ENCODE data around the gene NOX5. TPM values are rescaled to one million over a fixed set of nuclear protein-coding genes. Genes with fewer than 3 reads are reported as not detected.

Gene NOX5
- total RNA-seq, 5 donors from 2014 or later (not counting 1 experiment from before 2014, with no cell fraction given), result 0.10 TPM; not detected in 4

DNA sequence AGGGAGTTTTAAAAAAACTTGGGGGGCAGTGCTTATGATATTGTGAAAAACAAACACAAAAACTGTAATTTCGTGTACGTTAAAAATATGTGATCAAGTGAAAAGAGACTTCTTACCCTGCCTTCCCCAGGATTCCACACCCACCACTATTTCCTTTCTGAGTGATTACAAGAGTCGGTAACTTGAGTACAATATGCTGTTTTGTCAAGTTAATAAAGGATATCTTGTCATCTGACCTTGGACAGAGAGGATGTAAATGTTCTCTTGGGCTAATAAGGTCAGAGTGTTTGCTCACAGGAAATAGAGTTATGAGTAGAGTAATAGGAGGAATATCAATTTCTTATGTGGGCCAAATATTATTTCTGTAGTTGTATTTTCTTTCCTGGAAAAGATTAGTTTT lies 68.1 kb downstream of the NOX5 start:
- H3K9me3 Mint-ChIP-seq, result no peaks in the 10 kb centered on the region
- H3K36me3 Mint-ChIP-seq, result no peaks in the 10 kb centered on the region
- DNase-seq (no peak), ATAC-seq (replicated peaks in 1 of 4) (no peak)
- WGBS (ENCODE audit: insufficient coverage), result no CpG with 5 or more reads among the region's 3 CpGs
- POLR2A ChIA-PET, result no interaction called here
- peaks cover 13 to 22% of the 10 kb centered on the region in 2 donors for H3K27me3 Mint-ChIP-seq
- Histone ChIP-seq H3K9me3 (no peaks in the 10 kb centered on the region), H3K27ac (ENCODE audit: low read length) (no peak overlapping the region), H3K36me3 (ENCODE audit: control insufficient read depth in 2 of 2, extremely low read depth in 1 of 2, insufficient read depth in 1 of 2, low read length in 1 of 2) (no peaks in the 10 kb centered on the region), H3K4me1 (ENCODE audit: control insufficient read depth in 1 of 2, extremely low read depth in 1 of 2, insufficient read depth in 2 of 2, low read length in 2 of 2) (peaks cover 0 to 3% of the 10 kb centered on the region in 2 experiments), H3K4me3 (ENCODE audit: control insufficient read depth in 1 of 2, extremely low read depth in 1 of 2, low read length in 1 of 2) (no peak overlapping the region), H3K27me3 (replicated peaks in 1 of 2; ENCODE audit: control insufficient read depth in 2 of 2, extremely low read depth in 1 of 2, insufficient read depth in 2 of 2, low read length in 1 of 2) (peaks cover 0 to 10% of the 10 kb centered on the region in 2 experiments)
- H3K27ac Mint-ChIP-seq, result no peak overlapping the region
- H3K4me1 Mint-ChIP-seq, result peaks cover 0 to 19% (median 0%) of the 10 kb centered on the region in 3 donors
- CTCF ChIA-PET, result no interaction called here
- no peak overlapping the region for H3K4me3 Mint-ChIP-seq

DNA sequence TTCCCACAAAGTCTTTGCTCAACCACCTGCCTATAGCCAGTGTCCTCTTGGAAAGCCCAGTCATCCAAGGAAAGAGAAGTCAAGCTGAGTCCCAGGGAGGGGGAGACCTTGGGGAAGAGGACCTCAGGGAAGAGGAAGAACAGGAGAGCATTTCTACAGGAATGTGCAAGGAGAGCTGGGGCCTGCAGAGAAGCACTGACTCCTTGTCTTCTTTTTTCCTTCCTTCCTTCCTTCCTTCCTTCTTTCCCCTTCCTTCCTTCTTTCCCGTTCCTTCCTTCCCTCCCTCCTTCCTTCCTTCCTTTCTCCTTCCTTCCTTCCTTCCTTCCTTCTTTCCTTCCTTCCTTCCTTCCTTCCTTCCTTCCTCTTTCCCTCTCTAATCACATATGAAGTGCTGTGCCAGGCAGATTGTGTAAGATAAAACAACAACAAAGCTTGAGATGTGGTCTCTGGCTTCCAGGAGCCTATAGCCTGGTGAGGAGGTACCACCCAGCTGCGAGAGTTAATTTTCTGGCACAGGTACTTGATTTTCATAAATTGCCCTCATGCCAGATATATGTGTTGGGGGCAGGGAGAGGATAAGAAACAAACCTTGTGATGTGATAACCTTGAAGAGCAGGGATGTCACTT lies 70.0 kb downstream of the NOX5 start:
- POLR2A ChIA-PET, result interaction anchor here in 1 of 2 donors (0.6 kb wide), 1 partner anchor 151 kb away, joined by 12 read pairs; no protein-coding TSS in a partner anchor
- DNase-seq (no peak), ATAC-seq (replicated peaks in 1 of 4) (no peak)
- peaks cover 25 to 32% of the 10 kb centered on the region in 2 donors for H3K27me3 Mint-ChIP-seq
- no peak overlapping the region for H3K27ac ChIP-seq (ENCODE audit: low read length)
- CTCF ChIA-PET, result no interaction called here
- WGBS (ENCODE audit: insufficient coverage), result no CpG with 5 or more reads among the region's 2 CpGs
- H3K4me1 Mint-ChIP-seq, result peaks cover 0 to 19% (median 0%) of the 10 kb centered on the region in 3 donors
- peaks cover 0 to 3% of the 10 kb centered on the region in 2 experiments for H3K4me1 ChIP-seq (ENCODE audit: control insufficient read depth in 1 of 2, extremely low read depth in 1 of 2, insufficient read depth in 2 of 2, low read length in 2 of 2)
- H3K4me3 Mint-ChIP-seq, result no peak overlapping the region
- no peak overlapping the region for H3K4me3 ChIP-seq (ENCODE audit: control insufficient read depth in 1 of 2, extremely low read depth in 1 of 2, low read length in 1 of 2)
- no peak overlapping the region for H3K27ac Mint-ChIP-seq
- no peaks in the 10 kb centered on the region for H3K36me3 Mint-ChIP-seq
- no peaks in the 10 kb centered on the region for H3K9me3 Mint-ChIP-seq
- H3K9me3 ChIP-seq, result no peaks in the 10 kb centered on the region
- no peaks in the 10 kb centered on the region for H3K36me3 ChIP-seq (ENCODE audit: control insufficient read depth in 2 of 2, extremely low read depth in 1 of 2, insufficient read depth in 1 of 2, low read length in 1 of 2)
- H3K27me3 ChIP-seq (replicated peaks in 1 of 2; ENCODE audit: control insufficient read depth in 2 of 2, extremely low read depth in 1 of 2, insufficient read depth in 2 of 2, low read length in 1 of 2), result peaks cover 0 to 15% of the 10 kb centered on the region in 2 experiments

DNA sequence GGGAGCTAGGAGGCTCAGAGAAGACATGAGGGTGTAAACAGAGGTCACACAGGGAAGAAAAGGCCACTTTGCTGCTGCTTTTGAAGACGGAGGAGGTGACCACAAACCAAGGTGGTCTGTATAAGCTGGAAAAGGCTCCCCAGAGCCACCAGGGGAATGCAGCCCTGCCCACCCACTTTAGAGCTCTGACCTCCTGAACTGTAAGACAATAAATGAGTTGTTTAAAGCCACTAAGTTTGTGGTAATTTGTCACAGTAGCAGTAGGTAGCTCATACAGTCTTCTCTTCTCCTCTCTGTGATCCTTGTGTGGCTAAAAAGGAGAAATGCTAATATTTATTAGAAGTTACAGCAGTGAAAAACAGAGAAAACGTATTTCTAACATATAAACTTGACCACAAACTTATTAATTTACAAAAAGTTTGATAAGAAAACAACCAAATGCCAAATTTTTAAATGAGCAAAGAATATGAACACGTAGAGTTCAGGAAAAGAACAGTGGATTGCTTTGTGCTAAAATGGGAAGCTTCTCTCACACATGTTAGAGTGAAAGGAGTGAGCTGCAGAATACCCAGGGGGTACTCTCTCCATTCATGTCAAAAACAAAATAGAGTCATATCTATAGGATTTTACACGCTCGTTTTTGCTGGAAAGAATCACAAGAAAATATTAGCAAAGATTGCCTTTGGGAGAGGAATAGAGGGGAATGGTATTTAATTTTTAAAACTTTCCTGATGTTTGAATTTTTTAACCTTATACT lies 71.0 kb downstream of the NOX5 start:
- Mint-ChIP-seq H3K36me3 (no peaks in the 10 kb centered on the region), H3K27ac (no peak overlapping the region), H3K9me3 (no peaks in the 10 kb centered on the region), H3K4me1 (peaks cover 0 to 19% (median 0%) of the 10 kb centered on the region in 3 donors), H3K27me3 (peaks cover 26 to 33% of the 10 kb centered on the region in 2 donors), H3K4me3 (no peak overlapping the region)
- peaks cover 0 to 3% of the 10 kb centered on the region in 2 experiments for H3K4me1 ChIP-seq (ENCODE audit: control insufficient read depth in 1 of 2, extremely low read depth in 1 of 2, insufficient read depth in 2 of 2, low read length in 2 of 2)
- no peak overlapping the region for H3K4me3 ChIP-seq (ENCODE audit: control insufficient read depth in 1 of 2, extremely low read depth in 1 of 2, low read length in 1 of 2)
- CTCF ChIA-PET, result interaction anchor here in 1 of 2 donors (0.6 kb wide), 1 partner anchor 332 kb away, joined by 3 read pairs; no protein-coding TSS in a partner anchor
- POLR2A ChIA-PET, result interaction anchor here in 1 of 2 donors (0.6 kb wide), 1 partner anchor 150 kb away, joined by 12 read pairs; no protein-coding TSS in a partner anchor
- H3K9me3 ChIP-seq, result no peaks in the 10 kb centered on the region
- 60% methylated on average over 1 of the region's 5 CpGs for WGBS (ENCODE audit: insufficient coverage)
- DNase-seq (no peak), ATAC-seq (replicated peaks in 1 of 4) (no peak)
- H3K36me3 ChIP-seq (ENCODE audit: control insufficient read depth in 2 of 2, extremely low read depth in 1 of 2, insufficient read depth in 1 of 2, low read length in 1 of 2), result no peaks in the 10 kb centered on the region
- H3K27ac ChIP-seq (ENCODE audit: low read length), result no peak overlapping the region
- peaks cover 0 to 15% of the 10 kb centered on the region in 2 experiments for H3K27me3 ChIP-seq (replicated peaks in 1 of 2; ENCODE audit: control insufficient read depth in 2 of 2, extremely low read depth in 1 of 2, insufficient read depth in 2 of 2, low read length in 1 of 2)

DNA sequence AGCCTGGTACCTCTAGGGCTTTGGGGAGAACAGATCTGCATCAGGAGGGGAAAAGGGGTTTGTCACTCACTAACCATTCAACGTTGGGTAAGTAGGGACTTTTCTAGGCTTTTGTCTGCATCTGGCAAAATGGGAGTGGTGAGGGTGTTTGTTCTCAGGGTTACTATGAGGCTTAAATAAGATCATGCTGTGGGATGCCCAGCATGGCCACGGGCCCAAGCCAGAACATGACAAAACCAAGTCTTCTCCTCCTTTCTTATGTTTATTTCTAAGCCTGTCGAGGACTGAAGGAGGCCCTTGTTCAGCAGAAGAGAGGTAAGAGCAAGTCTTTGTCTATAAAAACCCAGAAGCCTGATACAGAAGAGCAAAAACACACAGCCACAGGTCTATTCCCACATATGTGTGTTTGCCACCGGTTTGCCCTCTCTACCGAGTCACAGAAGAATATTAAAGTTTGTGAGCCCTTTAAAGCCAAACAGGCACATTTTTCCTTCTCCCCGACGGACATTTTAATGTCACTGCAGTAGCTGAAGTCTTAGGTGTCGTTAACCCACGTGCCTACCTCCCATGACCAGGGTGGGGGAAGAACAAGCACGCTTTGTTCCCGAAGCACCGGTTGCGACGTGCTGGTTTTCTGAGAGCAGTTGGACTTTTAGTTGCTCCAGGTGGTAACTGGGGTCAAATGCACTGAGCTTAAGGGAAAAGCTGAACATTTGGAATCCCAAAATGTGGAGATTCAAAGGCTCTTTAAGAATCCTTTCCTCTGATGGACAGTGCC lies 72.1 kb downstream of the NOX5 start:
- Histone ChIP-seq H3K27ac (ENCODE audit: low read length) (no peak overlapping the region), H3K27me3 (replicated peaks in 1 of 2; ENCODE audit: control insufficient read depth in 2 of 2, extremely low read depth in 1 of 2, insufficient read depth in 2 of 2, low read length in 1 of 2) (peaks cover 0 to 17% of the 10 kb centered on the region in 2 experiments), H3K9me3 (no peaks in the 10 kb centered on the region), H3K4me3 (ENCODE audit: control insufficient read depth in 1 of 2, extremely low read depth in 1 of 2, low read length in 1 of 2) (no peak overlapping the region), H3K4me1 (ENCODE audit: control insufficient read depth in 1 of 2, extremely low read depth in 1 of 2, insufficient read depth in 2 of 2, low read length in 2 of 2) (peaks cover 0 to 3% of the 10 kb centered on the region in 2 experiments), H3K36me3 (ENCODE audit: control insufficient read depth in 2 of 2, extremely low read depth in 1 of 2, insufficient read depth in 1 of 2, low read length in 1 of 2) (no peaks in the 10 kb centered on the region)
- Mint-ChIP-seq H3K36me3 (no peaks in the 10 kb centered on the region), H3K4me1 (peaks cover 0 to 17% (median 0%) of the 10 kb centered on the region in 3 donors), H3K9me3 (no peaks in the 10 kb centered on the region), H3K27ac (no peak overlapping the region), H3K27me3 (peaks cover 22 to 27% of the 10 kb centered on the region in 2 donors), H3K4me3 (no peak overlapping the region)
- POLR2A ChIA-PET, result no interaction called here
- 88% methylated on average over 5 of the region's 14 CpGs for WGBS (ENCODE audit: insufficient coverage)
- CTCF ChIA-PET, result interaction anchor here in 1 of 2 donors (0.6 kb wide), 1 partner anchor 333 kb away, joined by 3 read pairs; no protein-coding TSS in a partner anchor
- no peak for DNase-seq
- ATAC-seq (replicated peaks in 1 of 4), result no peak

DNA sequence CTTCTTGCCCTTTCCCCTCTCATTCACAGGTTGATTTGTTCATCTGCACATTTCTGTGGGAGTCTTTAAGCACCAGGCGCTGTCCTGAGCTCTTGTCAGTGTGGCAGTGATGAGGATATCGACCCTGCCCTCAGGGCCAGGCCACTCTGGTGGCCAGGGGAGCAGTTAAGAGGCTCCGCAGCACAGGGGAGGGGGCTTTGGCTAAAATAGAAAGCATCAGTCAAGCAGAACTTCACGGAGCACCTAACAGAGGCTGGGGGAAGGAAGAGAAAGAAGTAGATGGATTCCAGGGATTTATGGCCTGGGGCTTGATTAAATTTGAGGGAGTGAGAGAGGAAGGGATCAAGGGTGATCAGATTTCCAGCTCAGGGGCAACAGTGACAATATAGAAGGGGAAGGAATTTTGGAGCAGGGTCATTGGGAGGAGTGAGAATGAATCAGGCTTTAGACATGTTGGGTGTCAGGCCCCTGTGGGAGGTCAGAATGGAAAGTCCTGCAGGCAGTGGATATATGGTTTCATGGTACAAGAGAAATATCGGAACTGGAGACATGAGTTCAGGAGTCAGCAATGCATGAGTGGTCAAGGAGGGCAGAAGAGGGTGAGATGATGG lies 73.0 kb downstream of the NOX5 start:
- Mint-ChIP-seq H3K36me3 (no peaks in the 10 kb centered on the region), H3K4me1 (peaks cover 0 to 11% (median 0%) of the 10 kb centered on the region in 3 donors), H3K4me3 (no peak overlapping the region), H3K9me3 (no peaks in the 10 kb centered on the region), H3K27ac (no peak overlapping the region), H3K27me3 (peaks cover 22 to 29% of the 10 kb centered on the region in 2 donors)
- Histone ChIP-seq H3K36me3 (ENCODE audit: control insufficient read depth in 2 of 2, extremely low read depth in 1 of 2, insufficient read depth in 1 of 2, low read length in 1 of 2) (no peaks in the 10 kb centered on the region), H3K27ac (ENCODE audit: low read length) (no peak overlapping the region), H3K4me1 (ENCODE audit: control insufficient read depth in 1 of 2, extremely low read depth in 1 of 2, insufficient read depth in 2 of 2, low read length in 2 of 2) (peaks cover 0 to 3% of the 10 kb centered on the region in 2 experiments), H3K27me3 (replicated peaks in 1 of 2; ENCODE audit: control insufficient read depth in 2 of 2, extremely low read depth in 1 of 2, insufficient read depth in 2 of 2, low read length in 1 of 2) (peaks cover 0 to 17% of the 10 kb centered on the region in 2 experiments), H3K9me3 (no peaks in the 10 kb centered on the region), H3K4me3 (ENCODE audit: control insufficient read depth in 1 of 2, extremely low read depth in 1 of 2, low read length in 1 of 2) (no peak overlapping the region)
- 79% methylated on average over 4 of the region's 5 CpGs for WGBS (ENCODE audit: insufficient coverage)
- ATAC-seq (replicated peaks in 1 of 4) (no peak), DNase-seq (no peak)
- POLR2A ChIA-PET, result no interaction called here
- CTCF ChIA-PET, result no interaction called here

All from T-cell (primary cell).